ENCODE results near the gene RUNX1. TPM values are rescaled to one million over a fixed set of nuclear protein-coding genes. Genes with fewer than 3 reads are reported as not detected.

RUNX1 gene
- total RNA-seq, 2 donors from 2014 or later: 4.9 to 12.5 TPM

GRCh38 chr21:35038772-35039319, 10.3 kb downstream of the RUNX1 start:
- no peaks in the 10 kb centered on the region for H3K4me1 ChIP-seq
- no peak overlapping the region for H3K27ac ChIP-seq
- H3K4me3 ChIP-seq: no peak overlapping the region
- no peaks in the 10 kb centered on the region for H3K9me3 ChIP-seq
- H3K27me3 ChIP-seq: no peaks in the 10 kb centered on the region
- 76 to 82% methylated on average over 5 of the region's 5 CpGs for WGBS, 2 donors
- H3K36me3 ChIP-seq (replicated peaks in 1 of 2; ENCODE audit: insufficient read depth in 1 of 2, low read depth in 2 of 2): no peaks in the 10 kb centered on the region
- ATAC-seq: no peak
- TF ChIP-seq CTCF (IDR thresholded peaks at IDR 0.05): no peak
- TF ChIP-seq POLR2A (IDR thresholded peaks at IDR 0.05): no peak
- intact Hi-C loops (cut with DNase I): no loop called here
- no peak for DNase-seq

GRCh38 chr21:35037384-35037765, 11.7 kb downstream of the RUNX1 start:
- WGBS, 2 donors: 86 to 88% methylated on average over 3 to 7 of the region's 7 CpGs
- intact Hi-C loops (cut with DNase I): no loop called here
- H3K27ac ChIP-seq: no peak overlapping the region

DNA sequence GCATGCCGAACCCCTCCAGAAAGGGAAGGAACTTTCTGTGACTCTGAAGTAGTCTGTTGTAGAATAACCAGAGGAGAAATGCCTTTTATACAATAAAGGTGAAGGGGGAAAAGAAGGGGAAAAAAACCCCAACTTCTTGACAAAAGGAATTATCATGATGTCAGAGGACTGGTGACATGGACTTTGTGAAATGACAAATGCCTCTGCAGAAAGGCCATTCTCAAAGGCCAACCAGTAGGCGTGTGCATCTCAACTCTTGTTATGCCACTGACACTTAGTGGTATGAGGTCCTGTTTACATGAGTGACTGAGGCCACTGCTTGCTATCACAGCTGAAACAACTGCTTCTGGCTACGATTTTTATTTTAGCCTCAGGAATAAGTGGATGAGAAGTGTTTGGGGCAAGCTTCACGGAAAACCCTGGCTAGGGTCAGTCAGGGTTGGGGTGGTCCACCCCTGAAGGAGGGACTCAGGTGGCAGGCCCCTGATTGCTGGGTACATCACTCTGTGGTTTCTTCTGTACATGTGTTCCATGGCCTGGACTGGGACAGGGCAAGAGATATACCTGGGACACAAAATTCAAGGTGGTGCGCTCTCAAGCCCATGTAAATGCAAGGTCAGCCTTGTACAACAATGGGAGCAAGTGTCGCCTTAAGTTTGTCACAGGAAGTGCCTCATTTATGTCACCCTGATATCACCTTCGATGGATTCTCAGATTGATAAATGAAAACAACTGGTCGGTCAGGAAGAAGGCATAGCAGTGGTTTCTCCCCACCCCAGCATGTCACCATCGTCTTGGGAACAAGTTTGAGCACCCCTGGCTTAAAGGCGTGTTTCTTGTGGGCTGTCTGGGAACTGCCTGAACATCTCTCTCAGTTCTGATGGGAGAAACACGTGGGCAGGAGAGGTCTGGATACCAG, 12.4 kb downstream of the RUNX1 start:
- Histone ChIP-seq H3K4me1 (no peaks in the 10 kb centered on the region), H3K27me3 (no peaks in the 10 kb centered on the region), H3K36me3 (replicated peaks in 1 of 2; ENCODE audit: insufficient read depth in 1 of 2, low read depth in 2 of 2) (no peaks in the 10 kb centered on the region), H3K9me3 (no peaks in the 10 kb centered on the region), H3K27ac (no peak overlapping the region), H3K4me3 (no peak overlapping the region)
- no peak for ATAC-seq
- 62 to 66% methylated on average over 11 of the region's 11 CpGs for WGBS, 2 donors
- no peak for DNase-seq
- intact Hi-C loops (cut with DNase I): no loop called here
- TF ChIP-seq POLR2A (IDR thresholded peaks at IDR 0.05): no peak
- TF ChIP-seq CTCF (IDR thresholded peaks at IDR 0.05): no peak

More at GRCh38 chr21:35037384-35037765, 11.7 kb downstream of the RUNX1 start:
- Histone ChIP-seq H3K4me1 (no peaks in the 10 kb centered on the region), H3K36me3 (replicated peaks in 1 of 2; ENCODE audit: insufficient read depth in 1 of 2, low read depth in 2 of 2) (no peaks in the 10 kb centered on the region), H3K4me3 (no peak overlapping the region), H3K27me3 (no peaks in the 10 kb centered on the region), H3K9me3 (no peaks in the 10 kb centered on the region)
- DNase-seq (no peak), ATAC-seq (no peak)
- TF ChIP-seq CTCF (IDR thresholded peaks at IDR 0.05) (no peak), POLR2A (IDR thresholded peaks at IDR 0.05) (no peak)

GRCh38 chr21:35035581-35035980, 13.5 kb downstream of the RUNX1 start:
- no peaks in the 10 kb centered on the region for H3K27me3 ChIP-seq
- no peak for DNase-seq
- 82% methylated on average over 8 of the region's 8 CpGs for WGBS, 2 donors
- no peaks in the 10 kb centered on the region for H3K36me3 ChIP-seq (replicated peaks in 1 of 2; ENCODE audit: insufficient read depth in 1 of 2, low read depth in 2 of 2)
- H3K9me3 ChIP-seq: no peaks in the 10 kb centered on the region
- TF ChIP-seq POLR2A (IDR thresholded peaks at IDR 0.05): no peak
- TF ChIP-seq CTCF (IDR thresholded peaks at IDR 0.05): no peak
- no peak for ATAC-seq
- no peaks in the 10 kb centered on the region for H3K4me1 ChIP-seq
- intact Hi-C loops (cut with DNase I): no loop called here
- no peak overlapping the region for H3K27ac ChIP-seq
- H3K4me3 ChIP-seq: no peak overlapping the region
